Uterus (tissue), 4 donors: ENCODE results near the gene TDRD9. TPM values are rescaled to one million over a fixed set of nuclear protein-coding genes. Genes with fewer than 3 reads are reported as not detected.

Experiments used
- DNase-seq, 2 donors: peaks; one replicate each; pipeline ENCODE4 v3.0.0-alpha.2; 2019 to 2020
- H3K27ac ChIP-seq, 2 donors: fragments of 200-600 bp; sonication (generic); 1 replicate in 1 of 2; 2 replicates in 1 of 2; pipeline ENCODE4 v1.5.1; 2016 to 2018
- H3K27me3 ChIP-seq, 2 donors: fragments of 200-600 bp; sonication (generic); one replicate each; pipeline ENCODE4 v1.5.1; 2018 to 2019; ENCODE audit warnings: control low read depth in 1 of 2
- H3K36me3 ChIP-seq, 2 donors: fragments of 200-600 bp; sonication (generic); one replicate each; pipeline ENCODE4 v1.5.1; 2019; ENCODE audit warnings: control low read depth in 1 of 2
- H3K4me1 ChIP-seq, 2 donors: fragments of 200-600 bp; sonication (generic); one replicate each; pipeline ENCODE4 v1.5.1; 2018 to 2019; ENCODE audit warnings: control low read depth in 1 of 2
- H3K4me3 ChIP-seq, 2 donors: fragments of 200-600 bp; sonication (generic); 1 replicate in 1 of 2; 2 replicates in 1 of 2; pipeline ENCODE4 v1.5.1; 2018 to 2019; ENCODE audit warnings: mild to moderate bottlenecking in 1 of 2
- H3K9me3 ChIP-seq, 2 donors: fragments of 200-600 bp; sonication (generic); one replicate each; pipeline ENCODE4 v1.5.1; 2019; ENCODE audit warnings: control low read depth in 1 of 2
- CTCF ChIP-seq, 4 experiments: fragments of 200-600 bp in 2 of 4; fragments of 450-650 bp in 2 of 4; sonication (generic) in 2 of 4; IDR thresholded peaks; one replicate each; pipeline ENCODE4 v1.5.1; 2016 to 2019; ENCODE audit warnings: antibody characterized with exemption in 4 of 4, mild to moderate bottlenecking in 2 of 4, moderate library complexity in 1 of 4
- POLR2A ChIP-seq, 2 donors: fragments of 450-650 bp; IDR thresholded peaks; one replicate each; pipeline ENCODE4 v1.6.1; 2016; ENCODE audit warnings: antibody characterized with exemption in 2 of 2, mild to moderate bottlenecking in 1 of 2, moderate library complexity in 1 of 2
- intact Hi-C: fragments of 100-400 bp; cut with DNase I; formaldehyde crosslinking; loops from one replicate; pipeline ENCODE4 v1.15.1; 2023; ENCODE audit warnings: low total_unique reads
- total RNA-seq, 4 donors: library from RNA; depleted of rRNA in 3 of 4; stranded (reverse); fragments of >200 nt in 3 of 4; gene quantifications; one replicate each; pipeline versions ENCODE4 v1.1.0 to v1.2.4, GENCODE V29; 2014 to 2023
- donor health status: DM: yes; HTN: yes; CAD: no.

TDRD9 gene
- total RNA-seq, 4 donors from 2014 or later, result 0.85 to 1.8 TPM; not detected in 2

- intact Hi-C loops, result no loop called here
- H3K4me1 ChIP-seq, result no peaks in the 10 kb centered on the region
- DNase-seq, result no peak
Measured at GRCh38 chr14:103889313-103890051, 38.8 kb upstream of the TDRD9 start.

GRCh38 chr14:103890052-103890371 lies 38.2 kb upstream of the TDRD9 start:
- no peaks in the 10 kb centered on the region for H3K4me1 ChIP-seq
- no peaks in the 10 kb centered on the region for H3K27me3 ChIP-seq
- H3K4me3 ChIP-seq, result no peak overlapping the region
- intact Hi-C loops, result no loop called here
- no peak for TF ChIP-seq POLR2A (IDR thresholded peaks at IDR 0.05)
- TF ChIP-seq CTCF (IDR thresholded peaks at IDR 0.05), result no peak
- no peaks in the 10 kb centered on the region for H3K36me3 ChIP-seq
- DNase-seq, result no peak
- H3K9me3 ChIP-seq, result no peaks in the 10 kb centered on the region
- no peak overlapping the region for H3K27ac ChIP-seq

More at GRCh38 chr14:103889313-103890051, 38.8 kb upstream of the TDRD9 start:
- no peak overlapping the region for H3K27ac ChIP-seq
- TF ChIP-seq POLR2A (IDR thresholded peaks at IDR 0.05) (no peak), CTCF (IDR thresholded peaks at IDR 0.05) (no peak)
- H3K36me3 ChIP-seq, result no peaks in the 10 kb centered on the region
- no peak overlapping the region for H3K4me3 ChIP-seq
- no peaks in the 10 kb centered on the region for H3K27me3 ChIP-seq
- H3K9me3 ChIP-seq, result no peaks in the 10 kb centered on the region

GRCh38 chr14:103890821-103891666 lies 37.2 kb upstream of the TDRD9 start:
- H3K9me3 ChIP-seq, result no peaks in the 10 kb centered on the region
- no peak for DNase-seq
- no peaks in the 10 kb centered on the region for H3K4me1 ChIP-seq
- no peaks in the 10 kb centered on the region for H3K27me3 ChIP-seq
- H3K36me3 ChIP-seq, result no peaks in the 10 kb centered on the region
- no peak for TF ChIP-seq POLR2A (IDR thresholded peaks at IDR 0.05)
- no peak for TF ChIP-seq CTCF (IDR thresholded peaks at IDR 0.05)
- no peak overlapping the region for H3K4me3 ChIP-seq
- H3K27ac ChIP-seq, result no peak overlapping the region
- intact Hi-C loops, result no loop called here

- no peak overlapping the region for H3K27ac ChIP-seq
- intact Hi-C loops, result no loop called here
- DNase-seq, result no peak
- TF ChIP-seq CTCF (IDR thresholded peaks at IDR 0.05), result no peak
- no peak for TF ChIP-seq POLR2A (IDR thresholded peaks at IDR 0.05)
- H3K27me3 ChIP-seq, result no peaks in the 10 kb centered on the region
- no peak overlapping the region for H3K4me3 ChIP-seq
- H3K36me3 ChIP-seq, result no peaks in the 10 kb centered on the region
- no peaks in the 10 kb centered on the region for H3K9me3 ChIP-seq
- H3K4me1 ChIP-seq, result no peaks in the 10 kb centered on the region
Measured at GRCh38 chr14:103891667-103892215, 36.5 kb upstream of the TDRD9 start.

- intact Hi-C loops, result no loop called here
- TF ChIP-seq POLR2A (IDR thresholded peaks at IDR 0.05) (no peak), CTCF (IDR thresholded peaks at IDR 0.05) (no peak)
Measured at GRCh38 chr14:103892247-103892646, 36.0 kb upstream of the TDRD9 start.

More at GRCh38 chr14:103892247-103892646, 36.0 kb upstream of the TDRD9 start:
- Histone ChIP-seq H3K27ac (no peak overlapping the region), H3K27me3 (no peaks in the 10 kb centered on the region), H3K9me3 (no peaks in the 10 kb centered on the region), H3K4me1 (no peaks in the 10 kb centered on the region), H3K4me3 (no peak overlapping the region), H3K36me3 (no peaks in the 10 kb centered on the region)
- no peak for DNase-seq
